ENCODE measurements around the gene ATMIN. TPM values are rescaled to one million over a fixed set of nuclear protein-coding genes. Genes with fewer than 3 reads are reported as not detected.

ATMIN gene
- total RNA-seq, 1 experiment from 2014 or later: 31.2 TPM

- TF ChIP-seq, protein P1, sequence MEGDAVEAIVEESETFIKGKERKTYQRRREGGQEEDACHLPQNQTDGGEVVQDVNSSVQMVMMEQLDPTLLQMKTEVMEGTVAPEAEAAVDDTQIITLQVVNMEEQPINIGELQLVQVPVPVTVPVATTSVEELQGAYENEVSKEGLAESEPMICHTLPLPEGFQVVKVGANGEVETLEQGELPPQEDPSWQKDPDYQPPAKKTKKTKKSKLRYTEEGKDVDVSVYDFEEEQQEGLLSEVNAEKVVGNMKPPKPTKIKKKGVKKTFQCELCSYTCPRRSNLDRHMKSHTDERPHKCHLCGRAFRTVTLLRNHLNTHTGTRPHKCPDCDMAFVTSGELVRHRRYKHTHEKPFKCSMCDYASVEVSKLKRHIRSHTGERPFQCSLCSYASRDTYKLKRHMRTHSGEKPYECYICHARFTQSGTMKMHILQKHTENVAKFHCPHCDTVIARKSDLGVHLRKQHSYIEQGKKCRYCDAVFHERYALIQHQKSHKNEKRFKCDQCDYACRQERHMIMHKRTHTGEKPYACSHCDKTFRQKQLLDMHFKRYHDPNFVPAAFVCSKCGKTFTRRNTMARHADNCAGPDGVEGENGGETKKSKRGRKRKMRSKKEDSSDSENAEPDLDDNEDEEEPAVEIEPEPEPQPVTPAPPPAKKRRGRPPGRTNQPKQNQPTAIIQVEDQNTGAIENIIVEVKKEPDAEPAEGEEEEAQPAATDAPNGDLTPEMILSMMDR (conservative IDR thresholded peaks at IDR 0.05): no peak
- no peak for TF ChIP-seq EZH2 (IDR thresholded peaks at IDR 0.05; ENCODE audit: low read depth)
- peaks cover 28% of the 10 kb centered on the region for H3K4me1 ChIP-seq (replicated peaks; ENCODE audit: insufficient read depth)
- peaks cover 82% of the 10 kb centered on the region for H3K79me2 ChIP-seq (ENCODE audit: low read depth)
- H2AFZ ChIP-seq: peak within 1 kb of the TSS; percentile 87
- H3K9me3 ChIP-seq (ENCODE audit: insufficient read depth, low read depth): no peaks in the 10 kb centered on the region
- peak within 1 kb of the TSS; percentile 91 for H3K4me2 ChIP-seq
- DNase-seq: peak; percentile 95 to 97
- no peaks in the 10 kb centered on the region for H3K27me3 ChIP-seq (ENCODE audit: insufficient read depth, low read depth)
- peak within 1 kb of the TSS; percentile 87 for H3K4me3 ChIP-seq
- ChIA-PET CTCF (interaction anchor here (0.5 kb wide), 1 partner anchor 13 kb away, joined by 3 read pairs; no protein-coding TSS in a partner anchor), POLR2A (ENCODE audit: unreplicated experiment) (interaction anchor here (0.6 kb wide), 1 partner anchor 137 kb away, joined by 4 read pairs; no protein-coding TSS in a partner anchor)
- BruUV-seq (replicated peaks): no TSS peak
- peaks cover 13% of the 10 kb centered on the region for H3F3A ChIP-seq (ENCODE audit: insufficient read depth, low read depth)
- H4K20me1 ChIP-seq (ENCODE audit: insufficient read depth): peaks cover 22% of the 10 kb centered on the region
- H3K36me3 ChIP-seq (ENCODE audit: low read depth): peaks cover 3% of the 10 kb centered on the region
- intact Hi-C loops (cut with micrococcal nuclease; ENCODE audit: unreplicated experiment): loop anchor here (1.0 to 10.0 kb wide), 2 partner anchors 14 to 718 kb away; no protein-coding TSS in a partner anchor
- peak within 1 kb of the TSS; percentile 80 for H3K27ac ChIP-seq
- no peaks in the 10 kb centered on the region for H3K9me2 ChIP-seq (ENCODE audit: insufficient read depth)
Observed at GRCh38 chr16:81006813-81007695, 28.6 kb upstream of the ATMIN start, which contains the start of the genes CENPN and CMC2. Gene CENPN, plus strand, starts transcription at chr16:81007214. Its CDS starts 4,726 bp downstream, at chr16:81011940. Gene CMC2, minus strand, starts transcription at chr16:81006885. Its CDS starts 9,491 bp downstream, at chr16:80997394.

- intact Hi-C loops (cut with micrococcal nuclease; ENCODE audit: unreplicated experiment): loop anchor here (10.0 kb wide), 1 partner anchor 716 kb away; no protein-coding TSS in a partner anchor
- Histone ChIP-seq H4K20me1 (ENCODE audit: insufficient read depth) (peaks cover 20% of the 10 kb centered on the region), H3K27ac (peak overlapping the region; percentile 80; the same call in 1 of the 2 replicates), H3K4me2 (peak overlapping the region; percentile 91), H3K36me3 (ENCODE audit: low read depth) (peaks cover 11% of the 10 kb centered on the region), H3K9me2 (ENCODE audit: insufficient read depth) (no peaks in the 10 kb centered on the region), H2AFZ (peak overlapping the region; percentile 87), H3K9me3 (ENCODE audit: insufficient read depth, low read depth) (no peaks in the 10 kb centered on the region), H3K4me3 (peak overlapping the region; percentile 87), H3K27me3 (ENCODE audit: insufficient read depth, low read depth) (no peaks in the 10 kb centered on the region), H3K79me2 (ENCODE audit: low read depth) (peaks cover 69% of the 10 kb centered on the region), H3K4me1 (replicated peaks; ENCODE audit: insufficient read depth) (peaks cover 28% of the 10 kb centered on the region), H3F3A (ENCODE audit: insufficient read depth, low read depth) (peaks cover 16% of the 10 kb centered on the region)
- no peak for DNase-seq
- TSS peak; percentile 53 for BruUV-seq (replicated peaks)
- CTCF ChIA-PET: interaction anchor here (0.6 kb wide), 1 partner anchor 760 kb away, joined by 4 read pairs; no protein-coding TSS in a partner anchor
- POLR2A ChIA-PET (ENCODE audit: unreplicated experiment): no interaction called here
- TF ChIP-seq, protein P1 (conservative IDR thresholded peaks at IDR 0.05): no peak
- TF ChIP-seq EZH2 (IDR thresholded peaks at IDR 0.05; ENCODE audit: low read depth): no peak
Observed at GRCh38 chr16:81008505-81008789, 27.2 kb upstream of the ATMIN start.

DNA sequence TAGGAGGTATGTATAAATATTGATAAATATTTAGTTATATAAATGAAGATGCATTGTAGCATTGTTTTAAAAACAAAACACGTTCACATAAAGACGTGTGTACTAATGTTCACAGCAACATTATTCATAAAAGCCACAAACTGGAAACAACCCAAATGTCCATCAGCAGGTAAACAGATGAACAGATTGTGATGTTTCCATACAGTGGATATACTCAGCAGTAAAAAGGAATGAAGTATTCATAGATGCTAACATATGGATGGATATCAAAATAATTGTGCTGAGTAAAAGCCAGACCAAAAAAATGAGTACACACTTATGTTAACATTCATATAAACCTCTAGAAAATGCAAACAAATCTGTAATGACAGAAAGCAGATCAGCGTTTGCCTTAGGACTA lies 22.7 kb upstream of the ATMIN start:
- CTCF ChIA-PET: no interaction called here
- Histone ChIP-seq H3K9me3 (ENCODE audit: insufficient read depth, low read depth) (no peaks in the 10 kb centered on the region), H4K20me1 (ENCODE audit: insufficient read depth) (0 out of 2 replicates have a peak, but pooled peaks cover 4% of the 10 kb centered on the region), H3K4me3 (no peak overlapping the region), H3K9me2 (ENCODE audit: insufficient read depth) (no peaks in the 10 kb centered on the region), H3K27me3 (ENCODE audit: insufficient read depth, low read depth) (no peaks in the 10 kb centered on the region), H3K36me3 (ENCODE audit: low read depth) (peaks cover 38% of the 10 kb centered on the region), H3K79me2 (ENCODE audit: low read depth) (peaks cover 34% of the 10 kb centered on the region), H3K27ac (no peak overlapping the region), H3K4me2 (no peak overlapping the region), H2AFZ (no peak overlapping the region), H3F3A (ENCODE audit: insufficient read depth, low read depth) (peaks cover 7% of the 10 kb centered on the region), H3K4me1 (replicated peaks; ENCODE audit: insufficient read depth) (peaks cover 8% of the 10 kb centered on the region; the same call in 1 of the 2 replicates)
- intact Hi-C loops (cut with micrococcal nuclease; ENCODE audit: unreplicated experiment): no loop called here
- TF ChIP-seq, protein P1 (conservative IDR thresholded peaks at IDR 0.05): no peak
- no peak for TF ChIP-seq EZH2 (IDR thresholded peaks at IDR 0.05; ENCODE audit: low read depth)
- BruUV-seq (replicated peaks): no TSS peak
- POLR2A ChIA-PET (ENCODE audit: unreplicated experiment): no interaction called here
- DNase-seq: no peak
